Activated CD4-positive, alpha-beta T cell treated with anti-CD3 and anti-CD28 coated beads, Interleukin-2, amount 50 U/mL, for 1 hour (primary cell): Measurements from ENCODE around the gene NRG3.

Experiments used
- DNase-seq: peaks from one replicate; pipeline ENCODE4 v3.0.0-alpha.2; 2020

NRG3 gene

DNA sequence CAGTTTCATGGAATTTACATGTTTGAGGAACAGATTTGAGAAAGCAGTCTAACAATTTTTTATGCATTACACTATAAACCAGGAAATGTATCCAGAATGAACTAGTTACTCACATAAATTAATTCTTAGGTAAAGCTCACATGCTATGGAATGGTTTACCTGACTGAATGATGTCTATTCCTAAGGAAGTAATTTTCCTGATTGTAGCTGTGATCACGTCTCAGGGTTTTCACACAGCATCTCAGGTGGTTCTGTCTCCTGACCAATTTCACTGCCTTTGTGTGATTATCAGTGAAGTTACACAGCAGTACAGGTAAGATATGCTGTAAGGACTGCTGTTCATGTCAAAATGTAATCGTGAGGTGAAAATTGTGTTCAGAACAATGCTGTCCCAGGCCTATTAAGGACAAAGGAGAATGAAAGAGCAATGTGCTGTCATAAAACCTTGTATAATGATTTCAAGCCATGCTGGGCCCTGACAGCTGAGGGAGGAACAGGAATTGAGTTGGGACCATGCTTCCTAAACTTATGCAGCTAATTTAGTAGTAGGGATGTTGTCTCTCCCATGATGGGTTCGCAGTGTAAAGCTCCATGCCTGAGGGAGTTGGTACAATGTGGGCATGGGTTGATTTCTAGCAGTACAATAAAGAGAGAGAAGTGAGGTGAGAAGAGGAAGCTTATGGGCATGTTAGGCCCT, 631.8 kb downstream of the NRG3 start:
- DNase-seq, result no peak

GRCh38 chr10:82515256-82515655, 640.3 kb downstream of the NRG3 start:
- DNase-seq, result no peak

DNA sequence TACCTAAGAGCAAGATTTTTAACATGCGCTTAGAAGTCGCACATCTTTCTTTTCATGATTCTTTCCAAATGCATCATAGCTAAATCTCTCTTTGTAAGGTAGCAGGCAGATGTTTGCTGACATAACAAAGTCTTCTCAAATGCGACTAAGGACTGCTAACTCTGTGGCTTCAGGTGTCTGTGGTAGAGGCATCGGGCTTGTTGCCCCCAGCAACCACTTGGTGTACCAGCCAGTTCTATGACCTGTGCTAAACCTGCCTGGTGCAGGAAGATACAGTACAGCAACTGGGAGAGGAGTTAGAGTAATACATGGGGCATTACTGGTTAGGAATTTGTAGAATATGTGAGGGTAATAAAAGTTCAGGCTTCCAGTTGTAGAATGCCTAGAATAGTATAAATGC, 654.1 kb downstream of the NRG3 start:
- no peak for DNase-seq

GRCh38 chr10:82535457-82535856, 660.5 kb downstream of the NRG3 start:
- DNase-seq, result no peak

DNA sequence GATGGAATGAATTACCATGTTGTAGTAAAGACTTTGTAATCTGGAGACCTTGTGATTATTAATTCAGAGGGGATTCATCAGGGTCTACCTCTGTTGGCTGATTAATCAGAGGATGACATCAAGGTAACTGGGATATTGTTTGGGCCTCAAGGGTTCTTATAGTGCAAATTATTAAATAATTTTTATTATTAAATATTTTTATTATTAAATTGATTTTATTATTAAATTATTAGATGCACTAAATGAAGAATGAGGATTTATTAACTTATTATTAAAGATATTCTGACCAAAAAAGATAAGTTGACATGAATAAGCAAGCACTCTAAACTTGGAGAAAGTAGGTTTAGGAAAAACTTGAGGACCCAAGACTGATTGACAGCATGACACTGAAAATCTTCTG, 661.7 kb downstream of the NRG3 start:
- DNase-seq, result no peak

DNA sequence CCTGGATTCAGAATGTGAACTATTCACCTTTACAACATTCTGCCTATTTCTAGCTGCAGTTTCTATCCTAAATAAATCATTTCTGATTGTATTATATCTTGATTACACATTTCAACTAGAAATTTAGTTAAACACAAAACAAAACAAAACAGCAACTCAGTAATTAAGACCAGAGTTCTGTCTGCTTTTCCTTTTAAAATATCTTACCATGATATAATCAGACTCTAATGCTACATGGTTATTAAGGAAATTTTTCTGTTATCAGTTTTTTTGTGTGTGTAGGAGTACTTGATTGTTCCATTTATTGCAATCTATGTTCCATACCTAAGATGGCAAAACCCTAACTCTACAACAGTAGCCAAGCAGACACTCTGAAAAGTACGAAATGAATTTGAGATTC, 663.3 kb downstream of the NRG3 start:
- DNase-seq, result no peak

DNA sequence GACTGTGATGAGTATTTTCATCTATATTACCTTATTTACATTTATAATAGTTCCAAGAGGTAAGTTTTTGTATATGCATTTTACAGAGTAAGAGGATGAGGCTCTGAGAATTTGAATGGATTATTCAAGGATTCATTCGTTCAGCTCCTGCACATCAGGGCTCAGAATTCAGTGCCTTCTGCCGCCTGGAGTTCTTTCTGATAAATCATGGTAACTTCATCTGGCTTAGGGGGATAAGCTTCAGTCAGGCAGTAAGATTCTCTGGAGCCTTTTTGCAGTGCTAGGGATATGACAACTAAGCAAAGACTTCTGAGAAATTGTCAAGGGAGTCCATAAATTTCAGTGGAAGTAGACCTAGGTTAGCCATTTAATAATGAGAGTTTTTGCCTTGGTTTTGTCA, 668.6 kb downstream of the NRG3 start:
- DNase-seq, result no peak

- no peak for DNase-seq
These were observed 669.4 kb downstream of the NRG3 start for GRCh38 chr10:82544377-82544776.

DNA sequence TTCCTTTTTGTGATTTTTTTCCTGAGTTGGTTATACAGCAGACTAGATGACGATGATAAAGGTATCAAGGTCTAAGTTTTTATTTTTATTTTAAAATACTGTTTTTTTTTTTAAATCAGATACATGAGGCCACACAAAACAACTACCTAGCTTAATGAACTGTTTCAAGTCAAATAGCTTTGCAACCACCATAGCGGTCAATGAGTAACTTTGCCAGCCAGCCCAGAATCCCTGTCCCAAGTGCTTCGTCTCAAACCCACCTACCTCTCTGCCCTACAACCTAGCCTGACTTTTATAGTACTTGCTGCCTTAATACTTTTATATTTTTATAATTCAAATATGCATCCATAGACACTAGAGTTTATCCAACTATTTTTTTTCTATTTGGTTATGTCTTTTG, 676.5 kb downstream of the NRG3 start:
- DNase-seq, result no peak

DNA sequence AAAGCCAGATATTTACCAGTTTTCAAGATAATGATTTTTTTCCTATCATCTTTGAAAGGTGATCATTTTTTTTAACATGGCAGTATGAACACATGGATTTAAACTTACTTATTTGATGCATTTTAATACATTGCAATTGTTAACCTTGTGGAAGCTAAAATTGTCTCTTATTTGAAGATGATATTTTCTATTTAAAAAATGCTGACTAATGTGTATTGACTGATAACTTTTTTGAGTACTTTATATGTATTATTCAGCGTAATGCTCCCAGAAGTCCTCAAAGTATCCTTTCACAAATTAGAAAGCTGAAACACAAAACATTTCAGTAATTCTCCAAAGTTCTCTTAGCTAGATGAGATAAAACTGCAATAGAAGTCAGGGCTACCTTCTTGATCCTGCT, 677.3 kb downstream of the NRG3 start:
- no peak for DNase-seq

- no peak for DNase-seq
These were observed 679.4 kb downstream of the NRG3 start for GRCh38 chr10:82554381-82554780.

- DNase-seq, result no peak
These were observed 683.1 kb downstream of the NRG3 start for GRCh38 chr10:82558014-82558607.

GRCh38 chr10:82564353-82565196, 689.6 kb downstream of the NRG3 start:
- DNase-seq, result no peak

DNA sequence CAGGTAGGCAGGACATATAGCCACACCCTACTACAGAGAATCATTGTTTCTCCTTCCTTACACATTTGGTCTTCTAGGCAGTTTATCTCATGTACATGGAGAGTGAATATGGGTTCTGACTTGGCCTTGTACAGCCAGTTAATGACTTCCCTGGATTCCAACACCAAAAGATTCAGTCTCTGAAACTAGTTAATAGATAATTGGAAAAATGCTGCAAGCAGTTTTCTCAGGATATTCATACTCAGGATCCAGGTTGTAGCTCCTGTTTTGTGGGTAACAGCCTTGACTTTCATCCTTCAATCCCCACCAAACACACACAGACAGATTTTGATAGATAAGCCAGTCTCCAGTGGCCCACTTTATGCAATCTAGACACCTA, 690.2 kb downstream of the NRG3 start:
- no peak for DNase-seq

GRCh38 chr10:82572744-82573143, 697.8 kb downstream of the NRG3 start:
- DNase-seq, result no peak

GRCh38 chr10:82574081-82574480, 699.1 kb downstream of the NRG3 start:
- DNase-seq, result no peak

GRCh38 chr10:82575318-82575717, 700.3 kb downstream of the NRG3 start:
- DNase-seq, result no peak

GRCh38 chr10:82576093-82576492, 701.1 kb downstream of the NRG3 start:
- no peak for DNase-seq

GRCh38 chr10:82581940-82582339, 706.9 kb downstream of the NRG3 start:
- DNase-seq, result no peak

DNA sequence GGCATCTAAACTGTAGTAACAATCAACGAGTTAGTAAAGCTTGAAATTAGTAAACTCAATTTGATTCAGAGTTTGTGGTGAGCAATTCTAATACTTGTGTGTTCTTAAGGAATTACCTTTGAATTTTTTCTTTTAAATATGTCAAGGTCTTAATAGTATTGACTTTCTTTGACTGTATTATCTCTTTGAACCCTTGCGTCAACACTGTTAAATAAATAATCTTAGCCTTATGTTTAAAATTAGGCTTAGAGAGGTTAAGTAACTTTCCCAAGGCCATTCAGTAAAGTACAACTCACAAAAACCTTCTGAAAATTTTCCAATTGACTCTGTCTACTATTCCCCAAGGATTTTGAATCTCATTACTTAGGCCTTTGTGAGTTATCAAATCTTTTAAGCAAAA, 716.4 kb downstream of the NRG3 start:
- DNase-seq, result no peak

GRCh38 chr10:82597840-82598239, 722.8 kb downstream of the NRG3 start:
- no peak for DNase-seq

DNA sequence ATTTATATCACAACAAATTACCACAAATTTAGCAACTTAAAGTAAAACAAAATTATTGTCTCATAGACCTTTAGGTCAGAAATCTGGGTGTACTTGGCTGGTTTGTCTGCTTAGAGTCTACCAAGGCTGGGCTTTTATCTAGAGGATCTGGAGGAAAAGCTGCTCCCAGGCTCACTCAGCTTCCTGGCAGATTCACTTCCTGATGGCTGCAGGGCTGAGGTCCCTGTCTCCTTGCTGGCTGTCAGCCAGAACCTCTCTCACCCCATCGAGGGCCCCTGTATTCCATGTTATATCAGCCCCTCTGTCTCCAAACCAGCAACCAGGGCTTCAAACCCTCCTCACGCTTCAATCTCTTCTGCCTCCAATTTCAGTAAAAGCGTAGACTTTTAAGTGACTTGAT, 734.9 kb downstream of the NRG3 start:
- DNase-seq, result no peak

DNA sequence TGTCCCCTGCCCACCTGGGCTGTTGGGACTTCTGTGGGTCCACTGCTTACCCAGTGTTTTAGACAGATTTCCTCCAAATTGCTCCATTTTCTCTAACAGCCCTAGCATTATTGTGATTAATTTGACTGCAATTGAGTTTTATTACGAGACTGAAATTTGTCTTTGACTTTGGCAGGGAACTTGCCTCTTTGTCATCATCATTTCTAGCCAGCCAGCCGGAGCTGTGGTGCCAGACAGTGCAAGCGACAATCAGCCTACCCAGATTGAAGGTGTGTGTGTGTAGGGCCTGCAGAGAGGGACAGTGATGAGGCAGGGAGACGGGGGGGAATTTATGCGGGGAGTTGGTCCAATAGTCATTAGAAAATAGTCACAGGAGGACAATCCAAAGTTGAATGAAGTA, 743.0 kb downstream of the NRG3 start:
- no peak for DNase-seq

DNA sequence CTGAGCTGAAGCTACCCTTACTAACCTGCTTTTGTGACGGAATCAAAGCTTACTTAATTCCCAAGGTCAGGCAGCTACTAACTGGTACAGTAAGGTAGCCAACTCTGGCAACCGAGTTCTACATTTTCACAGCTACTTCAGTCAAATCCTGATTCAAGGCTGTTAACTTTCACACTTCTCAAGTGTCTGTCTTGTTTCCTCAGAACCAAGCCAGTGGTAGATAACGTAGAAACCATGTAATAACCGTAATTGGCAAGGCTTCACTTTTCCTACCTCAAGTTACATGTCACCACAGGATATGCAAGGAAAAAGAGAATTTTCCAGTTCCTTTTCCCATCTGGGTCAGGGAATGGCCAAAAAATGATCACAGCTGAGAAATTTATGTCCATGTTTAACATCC, 746.7 kb downstream of the NRG3 start:
- no peak for DNase-seq
